Measurements from ENCODE around the gene SH3RF3.

SH3RF3 gene

GRCh38 chr2:109409321-109410038 lies 280.5 kb downstream of the SH3RF3 start:
- Histone ChIP-seq H3K56ac (ENCODE audit: low read length) (no peak overlapping the region), H3K79me2 (ENCODE audit: control insufficient read depth, insufficient read depth, low read length) (no peaks in the 10 kb centered on the region), H3K18ac (ENCODE audit: low read length) (no peak overlapping the region), H3K79me1 (ENCODE audit: low read length) (no peaks in the 10 kb centered on the region), H4K8ac (ENCODE audit: low read depth, low read length) (no peak overlapping the region), H3K36me3 (ENCODE audit: control insufficient read depth, insufficient read depth, low read length) (no peaks in the 10 kb centered on the region), H3K27ac (ENCODE audit: low read depth, low read length) (no peak overlapping the region), H2BK5ac (ENCODE audit: low read length) (no peak overlapping the region), H3K27me3 (ENCODE audit: insufficient read depth, low read length, poor library complexity) (no peaks in the 10 kb centered on the region), H2AK5ac (ENCODE audit: low read length) (no peak overlapping the region), H3K23ac (ENCODE audit: low read length) (no peak overlapping the region), H3K4me1 (ENCODE audit: control insufficient read depth, low read depth, low read length) (no peaks in the 10 kb centered on the region), H2BK120ac (ENCODE audit: low read depth, low read length) (no peak overlapping the region), H3K4me2 (ENCODE audit: low read length) (no peak overlapping the region), H3K4ac (ENCODE audit: low read depth, low read length) (no peak overlapping the region), H2BK15ac (replicated peaks; ENCODE audit: low read depth) (no peak overlapping the region), H4K5ac (ENCODE audit: low read length) (no peak overlapping the region), H3K4me3 (ENCODE audit: low read length) (no peak overlapping the region), H3K9ac (ENCODE audit: low read length) (no peak overlapping the region)
- DNase-seq = no peak
- no CpG with 5 or more reads among the region's 13 CpGs for WGBS (ENCODE audit: extremely low coverage, insufficient coverage, low lambda C conversion rate)

- Histone ChIP-seq H3K4me1 (ENCODE audit: control insufficient read depth, low read depth, low read length) (no peaks in the 10 kb centered on the region), H4K5ac (ENCODE audit: low read length) (no peak overlapping the region), H3K27me3 (ENCODE audit: insufficient read depth, low read length, poor library complexity) (no peaks in the 10 kb centered on the region), H3K27ac (ENCODE audit: low read depth, low read length) (no peak overlapping the region), H3K18ac (ENCODE audit: low read length) (no peak overlapping the region), H3K56ac (ENCODE audit: low read length) (no peak overlapping the region), H2BK5ac (ENCODE audit: low read length) (no peak overlapping the region), H3K9ac (ENCODE audit: low read length) (no peak overlapping the region), H2AK5ac (ENCODE audit: low read length) (no peak overlapping the region), H3K4ac (ENCODE audit: low read depth, low read length) (no peak overlapping the region), H3K36me3 (ENCODE audit: control insufficient read depth, insufficient read depth, low read length) (no peaks in the 10 kb centered on the region), H2BK15ac (replicated peaks; ENCODE audit: low read depth) (no peak overlapping the region), H3K4me2 (ENCODE audit: low read length) (no peak overlapping the region), H3K79me2 (ENCODE audit: control insufficient read depth, insufficient read depth, low read length) (no peaks in the 10 kb centered on the region), H3K23ac (ENCODE audit: low read length) (no peak overlapping the region), H3K79me1 (ENCODE audit: low read length) (no peaks in the 10 kb centered on the region), H3K4me3 (ENCODE audit: low read length) (no peak overlapping the region), H4K8ac (ENCODE audit: low read depth, low read length) (no peak overlapping the region), H2BK120ac (ENCODE audit: low read depth, low read length) (no peak overlapping the region)
- no CpG with 5 or more reads among the region's 22 CpGs for WGBS (ENCODE audit: extremely low coverage, insufficient coverage, low lambda C conversion rate)
- DNase-seq = peak; percentile 44
Measured at GRCh38 chr2:109410039-109410815, 281.2 kb downstream of the SH3RF3 start.

DNA sequence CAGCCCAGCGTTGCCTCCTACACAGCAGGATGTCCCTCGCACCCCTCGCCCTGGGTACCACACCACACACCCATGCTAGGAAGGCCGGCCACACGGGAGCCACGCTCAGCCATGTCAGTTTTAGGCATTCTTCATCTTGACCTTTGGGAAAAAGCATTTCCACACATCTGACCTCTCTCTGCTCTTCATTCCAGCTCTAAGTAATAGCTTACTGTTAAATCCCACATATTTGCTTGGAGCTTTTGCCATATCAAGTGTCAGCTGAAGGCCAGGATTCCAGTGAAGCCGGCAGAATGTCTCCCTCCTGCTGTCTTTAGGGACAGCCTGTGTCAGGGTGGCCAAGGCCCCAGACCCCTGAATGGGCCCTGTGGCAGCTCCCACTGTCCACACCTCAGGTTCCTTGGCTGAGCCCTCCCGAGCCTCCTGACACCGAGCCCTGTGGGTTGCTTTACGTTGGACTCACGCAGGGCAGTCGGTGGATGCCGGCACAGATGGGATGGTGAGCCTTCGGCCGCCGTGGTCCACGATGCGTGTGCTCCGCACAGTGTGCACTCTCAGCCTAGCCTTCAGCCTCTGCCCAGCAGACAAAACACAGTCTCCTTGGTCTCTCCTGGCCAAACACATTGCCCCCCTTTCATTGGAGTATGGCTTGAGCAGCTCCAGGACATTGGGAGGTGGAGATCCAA lies 282.8 kb downstream of the SH3RF3 start:
- no peak for DNase-seq
- no peaks in the 10 kb centered on the region for H3K27me3 ChIP-seq (ENCODE audit: insufficient read depth, low read length, poor library complexity)
- H3K4ac ChIP-seq (ENCODE audit: low read depth, low read length) = no peak overlapping the region
- H3K4me1 ChIP-seq (ENCODE audit: control insufficient read depth, low read depth, low read length) = no peaks in the 10 kb centered on the region
- no CpG with 5 or more reads among the region's 19 CpGs for WGBS (ENCODE audit: extremely low coverage, insufficient coverage, low lambda C conversion rate)
- H3K27ac ChIP-seq (ENCODE audit: low read depth, low read length) = no peak overlapping the region
- H2BK120ac ChIP-seq (ENCODE audit: low read depth, low read length) = no peak overlapping the region
- H3K36me3 ChIP-seq (ENCODE audit: control insufficient read depth, insufficient read depth, low read length) = no peaks in the 10 kb centered on the region
- H3K23ac ChIP-seq (ENCODE audit: low read length) = no peak overlapping the region
- H3K18ac ChIP-seq (ENCODE audit: low read length) = no peak overlapping the region
- H3K9ac ChIP-seq (ENCODE audit: low read length) = no peak overlapping the region
- H3K4me3 ChIP-seq (ENCODE audit: low read length) = no peak overlapping the region
- no peaks in the 10 kb centered on the region for H3K79me2 ChIP-seq (ENCODE audit: control insufficient read depth, insufficient read depth, low read length)
- H2AK5ac ChIP-seq (ENCODE audit: low read length) = no peak overlapping the region
- H2BK15ac ChIP-seq (replicated peaks; ENCODE audit: low read depth) = no peak overlapping the region
- H4K5ac ChIP-seq (ENCODE audit: low read length) = no peak overlapping the region
- no peaks in the 10 kb centered on the region for H3K79me1 ChIP-seq (ENCODE audit: low read length)
- H3K56ac ChIP-seq (ENCODE audit: low read length) = no peak overlapping the region
- H3K4me2 ChIP-seq (ENCODE audit: low read length) = no peak overlapping the region
- no peak overlapping the region for H2BK5ac ChIP-seq (ENCODE audit: low read length)
- no peak overlapping the region for H4K8ac ChIP-seq (ENCODE audit: low read depth, low read length)

- H3K4ac ChIP-seq (ENCODE audit: low read depth, low read length) = no peak overlapping the region
- H3K4me3 ChIP-seq (ENCODE audit: low read length) = no peak overlapping the region
- no peak overlapping the region for H2AK5ac ChIP-seq (ENCODE audit: low read length)
- H3K9ac ChIP-seq (ENCODE audit: low read length) = no peak overlapping the region
- H3K79me1 ChIP-seq (ENCODE audit: low read length) = no peaks in the 10 kb centered on the region
- H3K27me3 ChIP-seq (ENCODE audit: insufficient read depth, low read length, poor library complexity) = no peaks in the 10 kb centered on the region
- H2BK15ac ChIP-seq (replicated peaks; ENCODE audit: low read depth) = no peak overlapping the region
- no peak overlapping the region for H4K8ac ChIP-seq (ENCODE audit: low read depth, low read length)
- no peak overlapping the region for H2BK120ac ChIP-seq (ENCODE audit: low read depth, low read length)
- no peaks in the 10 kb centered on the region for H3K4me1 ChIP-seq (ENCODE audit: control insufficient read depth, low read depth, low read length)
- no peak overlapping the region for H3K23ac ChIP-seq (ENCODE audit: low read length)
- no CpG with 5 or more reads among the region's 7 CpGs for WGBS (ENCODE audit: extremely low coverage, insufficient coverage, low lambda C conversion rate)
- H3K27ac ChIP-seq (ENCODE audit: low read depth, low read length) = no peak overlapping the region
- no peak overlapping the region for H4K5ac ChIP-seq (ENCODE audit: low read length)
- H3K56ac ChIP-seq (ENCODE audit: low read length) = no peak overlapping the region
- no peak overlapping the region for H3K18ac ChIP-seq (ENCODE audit: low read length)
- H3K79me2 ChIP-seq (ENCODE audit: control insufficient read depth, insufficient read depth, low read length) = no peaks in the 10 kb centered on the region
- DNase-seq = peak; percentile 47
- H3K36me3 ChIP-seq (ENCODE audit: control insufficient read depth, insufficient read depth, low read length) = no peaks in the 10 kb centered on the region
- no peak overlapping the region for H3K4me2 ChIP-seq (ENCODE audit: low read length)
- H2BK5ac ChIP-seq (ENCODE audit: low read length) = no peak overlapping the region
Measured at GRCh38 chr2:109415581-109416013, 286.6 kb downstream of the SH3RF3 start.

GRCh38 chr2:109417701-109418335 lies 288.8 kb downstream of the SH3RF3 start:
- Histone ChIP-seq H4K8ac (ENCODE audit: low read depth, low read length) (no peak overlapping the region), H2BK120ac (ENCODE audit: low read depth, low read length) (no peak overlapping the region), H3K4me3 (ENCODE audit: low read length) (no peak overlapping the region), H2AK5ac (ENCODE audit: low read length) (no peak overlapping the region), H4K5ac (ENCODE audit: low read length) (no peak overlapping the region), H3K56ac (ENCODE audit: low read length) (no peak overlapping the region), H3K27me3 (ENCODE audit: insufficient read depth, low read length, poor library complexity) (no peaks in the 10 kb centered on the region), H3K36me3 (ENCODE audit: control insufficient read depth, insufficient read depth, low read length) (no peaks in the 10 kb centered on the region), H3K27ac (ENCODE audit: low read depth, low read length) (no peak overlapping the region), H3K4ac (ENCODE audit: low read depth, low read length) (no peak overlapping the region), H3K23ac (ENCODE audit: low read length) (no peak overlapping the region), H2BK5ac (ENCODE audit: low read length) (no peak overlapping the region), H3K79me2 (ENCODE audit: control insufficient read depth, insufficient read depth, low read length) (no peaks in the 10 kb centered on the region), H3K18ac (ENCODE audit: low read length) (no peak overlapping the region), H3K9ac (ENCODE audit: low read length) (no peak overlapping the region), H2BK15ac (replicated peaks; ENCODE audit: low read depth) (no peak overlapping the region), H3K4me2 (ENCODE audit: low read length) (no peak overlapping the region), H3K79me1 (ENCODE audit: low read length) (no peaks in the 10 kb centered on the region), H3K4me1 (ENCODE audit: control insufficient read depth, low read depth, low read length) (no peaks in the 10 kb centered on the region)
- DNase-seq = no peak
- WGBS (ENCODE audit: extremely low coverage, insufficient coverage, low lambda C conversion rate) = no CpG with 5 or more reads among the region's 10 CpGs

Measured in mesendoderm (in vitro differentiated cells).